Eye (tissue), 1 donor: ENCODE data around the gene ELMOD2.
A peak's percentile ranks its signal among the peaks of the same experiment; 100 is the strongest.
"Not testable (repeated sequence)": the region's sequence is repeated elsewhere in the genome, so short reads cannot be mapped to it uniquely, and the experiment has no call there.

Experiments
- DNase-seq: peaks from one replicate; pipeline ENCODE4 v3.0.0-alpha.2; 2015

Gene ELMOD2, protein sequence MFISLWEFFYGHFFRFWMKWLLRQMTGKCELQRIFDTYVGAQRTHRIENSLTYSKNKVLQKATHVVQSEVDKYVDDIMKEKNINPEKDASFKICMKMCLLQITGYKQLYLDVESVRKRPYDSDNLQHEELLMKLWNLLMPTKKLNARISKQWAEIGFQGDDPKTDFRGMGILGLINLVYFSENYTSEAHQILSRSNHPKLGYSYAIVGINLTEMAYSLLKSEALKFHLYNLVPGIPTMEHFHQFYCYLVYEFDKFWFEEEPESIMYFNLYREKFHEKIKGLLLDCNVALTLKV

DNA sequence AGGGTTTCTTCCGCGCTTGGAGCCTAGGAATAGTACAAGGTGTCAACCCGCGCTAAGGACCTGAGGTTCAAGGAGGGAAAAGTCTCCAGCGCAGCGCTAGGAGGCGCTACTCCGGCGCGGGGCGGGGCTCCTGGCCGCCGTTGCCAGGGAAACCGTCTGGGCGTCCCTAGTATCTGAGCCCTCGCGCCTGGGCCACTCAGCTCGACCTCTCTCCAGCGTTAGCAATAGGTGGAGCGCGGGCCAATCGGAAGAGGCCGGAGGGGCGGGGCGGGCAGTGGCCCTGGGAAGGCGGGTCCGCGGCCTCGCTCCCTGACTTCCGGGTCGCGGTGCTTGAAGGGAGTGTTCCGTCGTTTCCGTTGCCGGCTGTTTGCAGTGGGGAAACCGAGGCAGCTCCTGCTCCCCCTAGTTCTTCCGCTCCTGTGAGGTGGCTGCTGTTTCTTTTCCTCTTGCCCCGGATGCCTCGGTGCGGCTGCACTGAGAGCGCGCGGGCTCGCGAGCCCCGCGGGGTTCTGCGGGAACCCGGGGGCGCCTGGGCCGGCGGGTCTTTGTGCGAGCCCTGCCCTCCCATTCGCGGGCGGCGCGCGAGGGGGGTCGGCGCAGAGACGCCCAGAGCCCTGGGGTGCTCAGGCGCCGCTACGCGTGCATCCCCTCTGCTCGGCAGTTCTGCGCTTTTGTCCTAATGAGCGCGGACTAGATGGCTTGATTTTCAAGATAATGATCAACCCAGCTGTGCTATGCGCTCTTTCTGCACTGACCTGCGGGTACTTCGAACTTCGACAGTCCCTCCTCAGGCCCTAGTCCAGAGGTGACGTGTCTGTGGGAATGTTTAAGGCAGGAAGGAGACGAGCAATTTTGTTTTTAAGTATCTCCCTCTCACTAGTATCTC is at the start of gene ELMOD2:
Gene ELMOD2, plus strand, starts transcription at position 312 of the 886 bp plus-strand sequence. CDS start 1,261 bp downstream, outside the sequence.
- peak; percentile 99 for DNase-seq

DNA sequence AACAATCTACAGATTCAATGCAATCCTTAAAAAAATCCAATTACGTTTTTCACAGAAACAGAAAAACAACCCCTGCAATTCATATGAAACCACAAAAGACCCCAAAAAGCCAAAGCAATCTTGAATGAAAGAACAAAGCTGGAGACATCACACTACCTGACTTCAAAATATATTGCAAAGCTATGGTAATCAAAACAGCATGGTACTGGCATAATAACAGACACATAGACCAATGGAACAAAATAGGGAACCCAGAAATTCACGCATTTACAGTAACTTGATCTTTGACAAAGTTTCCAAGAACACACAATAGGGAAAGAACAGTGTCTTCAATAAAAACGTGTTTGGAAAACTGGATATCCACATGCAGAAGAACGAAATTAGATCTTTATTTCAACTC is 40.5 kb upstream of the ELMOD2 start:
- no peak for DNase-seq

DNA sequence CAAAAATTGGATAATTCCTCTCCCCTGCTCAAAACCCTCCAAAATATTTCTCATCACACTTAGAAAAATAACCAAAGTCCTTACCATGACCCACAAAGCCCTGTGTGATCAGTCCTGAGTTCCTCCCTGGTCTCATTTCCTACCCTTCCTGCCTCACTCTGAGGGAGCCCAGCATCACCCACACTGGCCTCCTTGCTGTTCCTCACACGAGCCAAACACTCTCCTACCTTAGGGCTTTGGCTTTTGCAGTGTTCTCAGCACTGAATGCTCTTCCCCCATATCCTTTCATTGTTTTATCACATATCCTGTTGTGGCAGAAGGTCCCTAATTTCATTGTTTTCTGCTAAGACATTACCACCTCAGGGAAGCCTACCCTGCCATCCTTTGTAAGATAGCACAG is 38.0 kb upstream of the ELMOD2 start:
- no peak for DNase-seq

DNA sequence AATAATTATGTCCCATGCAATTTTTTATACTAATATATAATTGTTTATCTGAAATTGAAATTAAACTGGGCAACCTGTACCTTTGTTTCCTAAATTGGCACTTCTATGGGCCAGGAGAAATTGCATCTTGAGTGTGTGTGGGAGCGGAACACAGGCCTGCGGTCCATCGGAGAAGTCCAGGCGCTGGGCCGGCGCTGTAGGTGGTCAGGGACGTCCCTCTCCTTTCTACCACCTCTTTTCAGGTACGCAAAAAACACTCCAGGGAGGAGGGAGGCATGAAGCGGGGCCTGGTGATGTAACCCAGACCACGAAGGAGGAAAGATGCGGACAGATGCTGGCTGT is 26.6 kb upstream of the ELMOD2 start:
- no peak for DNase-seq

DNA sequence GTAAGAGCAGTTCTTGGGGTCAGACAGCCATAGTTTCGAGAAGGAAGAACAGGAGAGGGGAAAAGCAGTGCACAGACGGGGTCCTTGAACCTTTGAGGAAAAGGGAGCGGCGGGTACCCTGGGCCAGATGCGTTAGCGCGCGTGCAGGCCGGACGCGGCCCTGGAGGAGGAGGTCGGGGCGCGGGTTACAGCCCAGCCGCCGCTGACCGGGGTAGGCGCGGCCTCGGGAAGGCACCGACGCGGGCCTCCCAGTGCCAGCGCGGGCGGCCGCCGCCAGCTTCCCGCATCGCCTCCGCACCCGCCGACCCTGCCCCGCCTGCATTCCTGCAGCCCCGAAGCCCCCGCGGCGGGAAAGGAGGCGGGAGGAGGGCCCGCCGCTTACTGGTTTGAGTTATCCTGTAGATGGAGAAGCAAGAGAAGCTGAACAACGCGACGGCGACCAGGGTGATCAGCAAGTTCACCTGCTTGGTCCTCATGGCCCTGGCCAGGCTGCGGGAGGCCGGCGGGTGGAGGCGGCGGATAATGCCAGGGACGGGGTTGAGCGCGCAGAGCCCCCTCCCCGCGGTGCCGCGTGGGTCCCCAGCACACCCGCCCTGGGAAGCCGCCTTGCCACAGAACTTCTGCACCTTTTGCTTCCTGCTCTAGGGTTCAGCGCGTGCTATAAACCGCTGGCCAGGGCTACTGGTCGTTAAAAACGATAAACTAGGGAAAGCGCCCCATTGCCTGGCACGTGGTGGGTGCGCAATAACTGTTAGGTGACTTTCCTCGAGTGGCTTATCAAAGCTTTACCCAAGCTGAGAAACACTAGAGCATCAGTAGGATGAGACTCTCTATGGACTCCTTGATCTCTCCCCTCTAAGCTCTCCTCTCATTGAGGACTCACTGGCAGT is 26.0 kb upstream of the ELMOD2 start, which contains the start of gene MGAT4D:
Gene MGAT4D, minus strand, starts transcription at position 547 of the 890 bp plus-strand sequence. Its CDS starts 71 bp downstream, at position 476.
- peak; percentile 62 for DNase-seq

DNA sequence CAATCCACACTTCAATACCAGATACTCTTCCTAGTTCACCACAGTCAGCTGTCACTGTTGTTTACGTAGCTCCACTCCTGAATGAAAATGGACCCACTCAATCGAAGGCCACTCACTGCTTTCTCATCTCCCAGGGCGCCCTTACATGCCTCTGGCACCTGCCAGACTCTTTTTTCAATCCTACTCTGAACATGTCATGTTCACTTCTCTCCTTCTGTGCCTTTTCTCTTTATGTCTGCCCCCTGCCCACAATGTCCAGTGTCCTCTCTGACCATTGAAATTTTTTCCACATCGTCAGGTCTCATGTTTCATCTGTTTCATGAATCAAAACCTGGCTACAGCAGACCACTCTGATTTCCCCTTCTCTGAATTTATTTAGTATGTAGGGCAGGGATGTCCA is 24.6 kb upstream of the ELMOD2 start:
- peak; percentile 67 for DNase-seq

DNA sequence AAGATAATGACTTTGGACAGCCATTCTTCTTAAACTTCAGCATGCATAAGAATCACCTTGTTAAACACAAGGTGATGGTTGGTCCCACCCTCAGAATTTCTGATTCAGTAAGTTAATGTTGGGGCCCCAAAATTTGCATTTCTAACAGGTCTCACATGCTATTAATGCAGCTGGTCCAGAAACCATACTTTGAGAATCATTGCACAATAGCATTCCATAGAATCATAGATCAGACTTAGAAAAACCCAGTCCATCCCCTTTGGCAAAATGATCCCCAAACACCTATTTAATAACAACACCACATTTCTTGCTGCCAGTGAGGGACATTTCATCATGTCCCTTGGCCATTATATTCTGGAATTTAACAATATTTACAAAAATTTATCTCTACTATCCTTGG is 19.7 kb upstream of the ELMOD2 start:
- DNase-seq: no peak

DNA sequence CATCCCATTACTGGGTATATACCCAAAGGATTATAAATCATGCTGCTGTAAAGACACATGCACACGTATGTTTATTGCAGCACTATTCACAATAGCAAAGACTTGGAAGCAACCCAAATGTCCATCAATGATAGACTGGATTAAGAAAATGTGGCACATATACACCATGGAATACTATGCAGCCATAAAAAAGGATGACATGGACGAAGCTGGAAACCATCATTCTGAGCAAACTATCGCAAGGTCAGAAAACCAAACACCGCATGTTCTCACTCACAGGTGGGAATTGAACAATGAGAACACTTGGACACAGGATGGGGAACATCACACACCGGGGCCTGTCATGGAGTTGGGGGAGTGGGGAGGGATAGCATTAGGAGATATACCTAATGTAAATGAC is 10.2 kb upstream of the ELMOD2 start:
- DNase-seq: not testable (repeated sequence)

DNA sequence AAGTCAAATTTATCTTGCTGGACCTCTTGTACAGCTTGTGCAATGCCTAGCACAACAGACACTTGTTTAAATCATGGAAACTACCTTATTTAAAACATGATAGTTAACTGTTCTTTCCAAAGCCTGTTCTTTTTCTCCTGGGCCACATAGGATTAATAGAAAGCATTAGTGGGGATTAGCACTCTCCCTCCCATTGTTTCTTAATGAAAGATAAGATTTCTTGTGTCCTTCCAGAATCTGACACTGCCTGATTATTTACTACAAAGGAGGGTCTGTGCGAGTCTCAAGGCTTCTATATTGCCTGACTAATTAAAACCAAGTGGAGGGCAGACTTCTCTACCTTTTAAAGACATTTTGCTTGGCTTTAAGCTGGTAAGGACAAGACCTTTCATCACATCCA is 8.5 kb upstream of the ELMOD2 start:
- DNase-seq: no peak

DNA sequence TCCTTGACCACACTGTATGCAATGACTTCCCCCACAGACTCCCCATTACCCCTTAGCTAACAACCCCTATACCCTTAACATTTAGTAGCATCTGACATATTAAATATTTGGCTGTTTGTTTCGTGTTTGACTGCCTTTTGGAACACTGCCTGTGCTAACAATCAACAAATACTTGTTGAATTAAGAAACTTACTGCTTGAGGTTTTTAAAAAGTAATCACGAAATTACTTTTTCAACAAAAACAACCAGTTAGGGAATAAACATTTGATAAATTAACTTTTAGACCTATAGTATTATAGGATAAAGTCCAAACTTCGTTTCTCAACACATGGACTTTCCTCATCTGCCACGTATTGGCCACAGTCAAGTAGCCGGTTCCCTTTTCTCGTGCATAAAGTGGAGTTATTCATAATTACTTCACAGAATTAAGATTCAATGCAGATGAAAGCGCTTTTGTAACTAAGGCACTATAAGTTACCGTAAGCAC is 555 bp upstream of the ELMOD2 start:
- DNase-seq: no peak

DNA sequence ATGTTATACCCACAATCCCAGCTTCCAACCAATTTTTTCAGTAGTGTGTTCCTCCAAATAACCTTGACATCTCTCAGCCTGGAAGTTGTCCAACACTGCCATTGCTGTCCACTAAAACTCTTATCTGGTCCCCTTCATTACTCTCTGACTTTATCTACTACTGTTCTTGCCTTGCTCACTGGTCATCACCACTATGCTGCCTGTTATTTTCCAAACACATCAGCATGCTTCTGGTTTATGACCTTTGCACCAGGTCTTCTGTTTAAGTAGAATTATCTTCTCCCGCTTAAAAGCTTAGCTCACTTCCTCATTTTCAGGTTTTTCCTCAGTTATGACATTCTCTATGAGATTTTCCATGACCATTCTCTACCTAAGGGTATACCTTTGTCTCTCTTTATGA is 5.5 kb downstream of the ELMOD2 start:
- no peak for DNase-seq

DNA sequence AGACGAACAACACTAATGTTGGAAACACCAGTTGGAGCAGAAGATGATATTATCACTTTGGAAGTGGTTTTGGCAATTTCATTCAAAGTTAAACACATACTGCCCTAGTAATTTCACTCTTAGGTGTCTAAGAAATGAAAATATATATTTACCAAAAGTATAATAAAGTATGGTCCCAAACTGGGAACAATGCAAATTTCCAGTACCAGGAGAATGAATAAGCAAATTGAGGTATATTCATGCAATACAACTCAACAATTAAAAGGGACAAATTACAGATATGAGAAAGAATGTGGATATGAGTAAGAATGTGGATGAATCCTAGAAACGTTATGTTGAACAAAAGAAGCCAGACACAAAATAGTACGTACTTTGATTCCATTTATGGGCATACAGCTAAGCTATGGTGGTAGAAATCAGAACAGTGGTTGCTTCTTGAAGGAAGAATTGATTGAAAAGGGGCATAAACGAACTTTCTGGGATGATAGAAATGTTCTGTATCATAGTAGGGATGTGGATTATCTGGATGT is 10.0 kb downstream of the ELMOD2 start:
- DNase-seq: no peak

DNA sequence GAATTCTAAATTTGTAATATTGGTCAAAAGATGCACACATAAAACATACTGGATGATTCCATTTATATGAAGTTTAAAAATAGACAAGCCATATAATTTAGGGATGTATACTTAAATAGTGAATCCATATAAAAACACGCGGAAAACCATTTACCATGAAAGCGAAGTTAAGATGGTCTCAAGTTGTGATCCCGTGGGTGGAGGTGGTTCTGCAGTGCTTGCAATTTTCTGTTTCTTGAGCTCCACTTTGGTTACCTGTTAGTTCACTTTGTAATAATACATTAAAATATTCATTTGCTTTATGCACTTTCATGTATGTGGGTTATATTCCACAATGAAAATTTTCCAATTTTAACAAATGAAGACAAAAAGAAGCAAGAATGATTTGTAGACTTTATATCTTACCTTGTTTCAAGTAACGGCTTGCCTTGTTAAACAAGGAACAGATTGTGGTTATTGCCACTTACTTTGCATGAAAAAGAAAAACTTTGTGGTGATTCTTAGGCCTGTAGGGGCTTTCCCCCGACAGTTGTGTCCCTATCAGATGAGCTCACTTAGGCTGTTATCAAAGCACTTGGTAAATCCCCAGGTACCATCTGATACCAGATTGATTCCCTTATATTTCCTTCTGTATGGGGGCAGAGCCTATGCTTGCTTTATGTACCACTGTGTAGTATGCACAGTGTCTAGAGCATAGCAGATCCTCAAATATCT is 32.6 kb downstream of the ELMOD2 start:
- no peak for DNase-seq

DNA sequence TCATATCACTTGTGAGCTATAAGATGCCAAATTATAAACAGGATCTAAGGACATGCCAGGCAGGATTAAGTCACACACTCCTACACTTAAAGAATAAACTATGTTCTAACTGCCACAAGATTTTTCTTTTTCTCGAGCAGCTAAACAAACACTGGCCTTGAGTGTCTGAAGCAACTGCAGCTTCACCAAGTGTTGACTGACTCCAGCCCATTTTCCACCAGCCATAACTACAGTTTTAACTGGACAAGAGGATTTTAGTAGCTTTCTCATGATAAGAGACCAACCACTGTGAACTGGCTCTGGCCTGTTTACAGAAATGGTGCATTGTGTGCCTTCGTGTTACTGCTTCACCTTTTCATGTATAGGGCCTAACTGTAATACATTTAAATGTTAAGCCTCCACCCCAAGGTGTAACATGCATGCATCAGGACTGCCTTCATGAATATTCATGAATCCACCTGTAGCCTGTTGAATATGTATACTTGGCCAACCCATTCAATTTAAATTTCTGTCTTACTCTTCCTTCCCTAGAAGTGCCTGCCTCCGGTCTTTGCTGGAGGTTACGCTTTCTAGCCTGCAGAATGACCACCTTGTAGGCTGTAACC is 34.0 kb downstream of the ELMOD2 start:
- DNase-seq: no peak

DNA sequence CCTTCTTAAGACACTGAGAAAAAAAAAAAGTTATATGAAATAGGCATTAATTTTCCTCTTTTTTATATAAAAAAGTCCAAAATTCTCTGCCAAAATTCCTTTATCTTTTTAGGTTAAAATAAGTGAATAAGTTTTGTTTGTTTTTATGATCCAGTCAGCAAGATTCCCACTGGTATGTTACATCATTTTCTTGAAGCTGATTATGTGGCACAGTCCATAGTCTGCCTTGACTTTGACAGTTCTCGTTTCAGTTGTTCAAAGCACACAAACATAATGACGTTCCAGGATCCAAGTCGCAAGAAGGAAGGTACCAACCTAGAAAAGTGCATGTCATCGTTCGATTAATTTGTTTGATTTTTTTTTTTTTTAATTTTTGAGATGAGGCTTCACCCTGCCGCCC is 35.7 kb downstream of the ELMOD2 start:
- no peak for DNase-seq

DNA sequence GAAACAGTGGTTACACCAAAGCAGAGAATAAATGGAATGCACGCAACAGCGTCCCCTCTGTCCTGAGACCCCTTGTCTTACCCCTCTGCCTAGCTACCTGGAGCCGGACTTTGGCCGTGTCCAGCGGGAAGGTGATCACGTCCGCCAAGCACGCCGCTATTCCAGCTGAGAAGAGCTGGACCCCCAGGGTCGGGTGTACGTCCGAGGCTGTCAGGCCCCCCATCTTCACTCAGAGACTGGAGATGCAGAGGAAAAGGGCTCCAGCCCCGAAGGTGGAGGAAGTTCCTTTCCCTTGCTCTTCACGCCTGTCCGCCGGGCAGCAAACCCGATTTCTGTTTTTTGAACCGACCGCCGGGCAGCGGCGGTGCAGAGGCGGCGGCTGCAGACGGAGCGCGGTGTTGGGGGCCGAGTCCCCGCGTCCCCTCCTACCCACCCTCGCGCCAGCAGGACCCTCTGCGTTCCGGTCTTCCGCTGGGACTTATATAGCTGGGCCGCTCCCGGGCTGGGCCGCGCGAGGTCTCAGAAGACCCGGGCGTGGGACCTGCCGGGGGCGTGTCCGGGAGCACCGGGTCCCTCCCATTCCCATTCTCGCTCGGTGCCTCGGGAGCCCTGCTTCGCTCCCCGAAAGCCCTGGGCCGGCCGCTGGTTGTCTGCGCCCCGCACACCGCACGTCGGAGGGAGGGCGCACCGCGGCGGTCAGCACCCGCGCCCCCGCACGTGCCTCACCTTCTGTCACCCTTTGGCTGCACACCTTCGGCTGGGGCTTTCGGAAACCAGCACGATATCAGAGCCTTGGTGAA is 44.7 kb downstream of the ELMOD2 start, which contains the start of gene UCP1:
Gene UCP1, minus strand, starts transcription at position 455 of the 800 bp plus-strand sequence. Its CDS starts 232 bp downstream, at position 223.
- DNase-seq: peak; percentile 65

DNA sequence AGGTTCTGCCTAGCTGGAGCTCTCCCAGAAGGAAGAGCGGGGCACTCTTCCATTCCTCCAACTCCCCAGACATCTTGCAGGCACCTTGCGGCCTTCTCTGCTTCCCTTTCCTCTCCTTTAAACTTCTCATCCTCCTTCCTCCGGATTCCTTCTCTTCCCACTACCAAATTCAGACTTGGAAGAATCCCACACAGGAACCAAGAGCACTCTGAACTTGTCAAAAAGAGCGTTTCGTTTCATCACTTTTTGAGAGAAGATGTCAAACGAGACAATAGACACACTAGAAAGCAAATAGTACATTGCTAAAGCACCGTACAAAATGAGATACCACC is 45.3 kb downstream of the ELMOD2 start:
- peak; percentile 26 for DNase-seq

DNA sequence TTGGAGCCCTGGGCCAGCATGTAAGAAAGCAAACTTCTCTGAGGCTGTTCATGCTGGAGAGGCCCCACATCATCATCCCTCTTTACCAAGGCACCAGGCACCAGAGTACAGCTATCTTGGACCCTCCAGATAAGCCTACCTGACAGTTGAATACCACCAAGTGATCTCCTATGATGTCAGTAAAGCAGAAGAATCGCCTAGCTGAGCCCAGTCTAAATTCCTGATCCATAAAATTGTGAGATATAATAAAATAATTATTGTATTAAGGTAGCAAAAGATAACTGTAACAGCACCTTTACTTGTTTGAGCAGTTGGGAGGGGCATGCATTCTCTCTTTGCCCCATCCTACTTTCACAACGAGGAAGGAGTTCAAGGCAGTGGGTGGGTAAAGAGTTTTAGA is 47.7 kb downstream of the ELMOD2 start:
- DNase-seq: no peak

DNA sequence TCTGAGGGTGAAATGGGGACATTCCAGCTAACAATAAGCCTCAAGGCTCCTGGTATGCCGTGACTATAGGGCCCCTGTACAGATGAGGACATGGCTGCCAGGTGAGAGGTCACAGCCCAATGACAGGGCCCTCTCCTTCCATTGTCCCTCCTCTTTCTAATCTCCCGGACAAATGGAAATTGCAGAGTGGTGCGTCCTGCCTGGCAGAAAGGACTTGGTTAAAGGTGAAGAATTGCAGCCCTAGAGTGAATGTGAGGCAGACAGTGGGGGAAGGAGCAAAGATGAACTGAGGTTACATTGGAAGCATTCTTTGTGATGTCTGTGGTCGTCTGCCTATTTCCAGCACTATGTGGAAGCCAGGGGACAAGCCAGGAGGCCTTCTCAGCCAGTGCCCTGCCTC is 51.5 kb downstream of the ELMOD2 start:
- no peak for DNase-seq

DNA sequence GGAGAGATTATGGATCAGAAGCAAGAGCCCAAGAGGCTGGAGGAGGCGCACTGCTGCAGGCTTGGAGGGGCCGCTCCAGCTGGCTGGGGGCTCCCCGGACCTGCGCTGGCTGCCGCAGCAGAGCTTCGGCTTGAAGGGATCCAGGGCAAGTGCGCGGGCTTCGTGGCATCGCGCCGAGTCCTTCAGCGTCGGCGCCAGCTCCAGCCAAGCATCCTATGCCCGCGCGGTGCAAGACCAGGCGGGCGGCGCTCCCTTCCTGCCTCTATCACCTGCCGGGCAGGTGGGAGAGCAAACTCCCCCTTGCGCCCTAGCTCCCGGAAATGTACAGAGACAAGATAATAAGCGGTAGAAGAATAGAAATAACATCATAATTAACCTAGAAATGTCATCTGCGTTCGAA is 55.3 kb downstream of the ELMOD2 start:
- peak; percentile 10 for DNase-seq

DNA sequence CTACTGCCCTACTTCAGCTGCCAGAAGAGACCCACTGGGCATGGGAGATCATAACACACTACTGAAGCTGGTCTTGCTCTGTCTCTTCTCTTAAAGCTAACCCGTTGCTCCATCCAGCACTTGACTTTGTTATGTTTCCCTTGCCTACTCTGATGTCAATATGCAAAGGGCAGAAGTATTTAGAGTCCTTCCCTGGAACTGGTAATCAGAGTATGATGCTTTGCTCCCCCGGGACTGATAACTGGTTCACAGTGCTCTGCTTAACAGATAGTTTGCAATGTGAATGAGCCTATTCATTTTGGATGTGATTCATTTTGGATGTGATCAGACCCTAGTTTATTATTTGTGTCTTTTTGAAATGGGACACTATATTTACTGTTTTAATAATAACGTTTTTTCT is 57.1 kb downstream of the ELMOD2 start:
- DNase-seq: no peak
